Effector memory CD8-positive, alpha-beta T cell (primary cell): ENCODE results near the gene DLX3.
A peak's percentile ranks its signal among the peaks of the same experiment; 100 is the strongest.

ENCODE experiments used
- ATAC-seq: fragments of 150-1000 bp; cut with Tn5 transposase; replicated peaks from 2 replicates; pipeline ENCODE4 v1.10.0; 2021; ENCODE audit warnings: mild to moderate bottlenecking, moderate library complexity
- DNase-seq, 3 experiments: peaks; one replicate each; pipeline ENCODE4 v3.0.0; 2021
- H3K27ac Mint-ChIP-seq, 2 donors: one replicate each; pipeline ENCODE4 v1.8.0; 2022; ENCODE audit warnings: mild to moderate bottlenecking in 2 of 2, mixed read lengths in 2 of 2, moderate library complexity in 2 of 2
- H3K27me3 Mint-ChIP-seq, 2 donors: one replicate each; pipeline ENCODE4 v1.8.0; 2022; ENCODE audit warnings: mixed read lengths in 2 of 2
- H3K36me3 Mint-ChIP-seq: one replicate; pipeline ENCODE4 v1.8.0; 2022; ENCODE audit warnings: mild to moderate bottlenecking, moderate library complexity, mixed read lengths; ENCODE audit not compliant: insufficient read depth
- H3K4me1 Mint-ChIP-seq, 2 donors: one replicate each; pipeline ENCODE4 v1.8.0; 2022; ENCODE audit warnings: low read depth in 2 of 2, mixed read lengths in 2 of 2
- H3K4me3 Mint-ChIP-seq, 2 donors: one replicate each; pipeline ENCODE4 v1.8.0; 2022; ENCODE audit warnings: mild to moderate bottlenecking in 2 of 2, mixed read lengths in 2 of 2, moderate library complexity in 2 of 2
- H3K9me3 Mint-ChIP-seq, 2 donors: one replicate each; pipeline ENCODE4 v1.8.0; 2022; ENCODE audit warnings: mixed read lengths in 2 of 2

Gene DLX3

DNA sequence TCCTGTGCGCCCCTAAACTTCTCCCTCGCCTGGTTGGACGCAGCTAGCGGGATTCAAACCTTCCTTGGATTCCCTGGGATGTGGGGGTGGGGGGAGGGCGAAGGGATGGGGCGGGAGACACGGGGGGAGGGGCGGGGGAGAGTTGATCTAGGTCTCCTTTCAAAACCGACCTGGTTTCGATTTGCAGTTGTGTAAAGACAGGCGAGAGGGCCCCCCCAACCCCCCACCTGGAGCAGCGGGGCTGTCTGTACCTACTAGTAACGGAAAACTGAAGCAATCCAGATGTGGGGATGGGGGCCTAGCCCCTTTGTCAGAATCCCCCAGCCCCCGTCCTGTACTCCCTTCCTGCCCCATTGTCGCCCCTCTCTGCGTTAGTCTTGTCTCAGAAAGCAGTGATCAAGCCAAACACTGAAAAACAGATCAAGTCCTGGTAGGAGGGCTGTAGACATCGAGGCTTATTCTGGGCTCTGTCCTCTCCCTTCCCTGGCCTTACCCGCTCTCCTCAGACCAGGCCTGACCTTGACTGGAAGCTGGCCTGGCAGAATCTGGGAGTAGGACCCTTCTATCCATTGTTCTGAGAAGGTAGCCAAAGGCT is 25.1 kb downstream of the DLX3 start:
- Mint-ChIP-seq H3K4me1 (peaks cover 39 to 40% of the 10 kb centered on the region in 2 donors), H3K4me3 (peak overlapping the region; percentile 85 to 90), H3K9me3 (no peaks in the 10 kb centered on the region), H3K27ac (peak overlapping the region; percentile 46 to 62), H3K27me3 (peaks cover 77 to 91% of the 10 kb centered on the region in 2 donors), H3K36me3 (peaks cover 4% of the 10 kb centered on the region)
- DNase-seq: no peak
- no peak for ATAC-seq

DNA sequence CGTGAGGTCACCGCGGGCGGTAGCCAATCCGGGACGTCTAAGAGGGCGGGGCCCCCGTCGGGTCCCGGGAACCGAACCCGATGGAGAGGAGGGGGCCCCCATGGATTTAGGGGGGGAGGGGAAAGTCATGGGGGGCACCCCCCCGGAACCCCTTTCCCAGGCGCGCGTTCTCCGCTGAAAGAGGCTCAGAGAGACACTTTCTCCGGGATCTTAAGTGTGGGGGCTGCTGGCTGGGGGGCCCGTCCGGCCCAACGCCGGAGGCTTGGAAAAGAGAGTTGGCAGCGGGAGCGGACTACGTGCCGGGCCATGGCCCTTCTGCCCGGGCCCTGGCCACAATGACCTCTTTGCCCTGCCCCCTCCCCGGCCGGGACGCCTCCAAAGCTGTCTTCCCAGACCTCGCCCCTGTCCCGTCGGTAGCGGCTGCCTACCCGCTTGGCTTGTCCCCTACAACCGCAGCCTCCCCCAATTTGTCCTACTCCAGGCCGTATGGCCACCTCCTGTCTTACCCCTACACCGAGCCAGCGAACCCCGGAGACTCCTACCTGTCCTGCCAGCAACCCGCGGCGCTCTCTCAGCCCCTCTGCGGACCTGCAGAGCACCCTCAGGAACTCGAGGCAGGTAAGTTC is 25.8 kb downstream of the DLX3 start, which contains the start of gene DLX4:
DLX4 (plus strand) TSS at position 57 of the 626 bp plus-strand sequence; CDS start at position 336, 279 bp downstream.
- DNase-seq: no peak
- H3K27me3 Mint-ChIP-seq: peaks cover 77 to 91% of the 10 kb centered on the region in 2 donors
- H3K4me1 Mint-ChIP-seq: peaks cover 45 to 47% of the 10 kb centered on the region in 2 donors
- H3K4me3 Mint-ChIP-seq: peak within 1 kb of the TSS; percentile 85 to 90
- no peaks in the 10 kb centered on the region for H3K9me3 Mint-ChIP-seq
- no peak for ATAC-seq
- peaks cover 4% of the 10 kb centered on the region for H3K36me3 Mint-ChIP-seq
- peak within 1 kb of the TSS; percentile 46 to 62 for H3K27ac Mint-ChIP-seq

DNA sequence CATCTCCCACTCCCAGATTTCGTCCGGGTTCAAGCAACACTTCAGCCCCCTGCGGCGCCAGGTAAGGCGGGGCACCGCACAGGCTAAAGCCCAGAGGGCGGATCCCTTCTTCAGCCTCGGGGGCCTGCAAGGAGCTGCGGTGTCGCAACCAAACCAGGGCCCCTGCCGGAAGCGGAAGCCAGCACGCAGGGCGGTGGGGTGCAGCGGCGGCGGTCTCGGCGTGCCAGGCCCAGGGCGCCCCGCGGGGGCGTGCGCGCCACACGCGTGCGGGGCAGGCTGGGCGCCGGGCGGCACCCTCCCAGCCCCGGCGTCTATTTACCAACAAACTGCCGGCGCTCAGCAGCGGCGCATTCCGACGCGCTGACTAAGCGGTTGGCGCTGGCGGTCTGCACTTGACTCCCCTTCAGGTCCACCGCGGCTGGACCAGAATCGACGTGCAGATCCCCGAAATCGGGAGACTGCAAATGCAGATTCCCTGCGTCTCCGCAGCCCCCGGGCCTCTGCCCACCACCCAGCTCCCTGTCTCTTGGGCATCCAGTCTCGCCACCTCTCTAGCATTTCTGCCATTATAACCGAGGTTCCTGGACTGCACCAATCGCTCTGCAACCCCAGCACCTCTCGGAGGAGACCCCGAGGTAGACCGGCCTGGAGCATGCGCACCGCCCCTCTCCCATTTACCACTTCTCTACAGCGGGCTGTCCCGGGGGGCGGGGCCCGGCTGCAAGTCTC is 26.5 kb downstream of the DLX3 start:
- DNase-seq: peak; percentile 63 to 71 (median 66)
- peaks cover 49 to 51% of the 10 kb centered on the region in 2 donors for H3K4me1 Mint-ChIP-seq
- peaks cover 77 to 91% of the 10 kb centered on the region in 2 donors for H3K27me3 Mint-ChIP-seq
- H3K4me3 Mint-ChIP-seq: peak overlapping the region; percentile 85 to 90
- H3K27ac Mint-ChIP-seq: no peak overlapping the region
- H3K36me3 Mint-ChIP-seq: peaks cover 6% of the 10 kb centered on the region
- H3K9me3 Mint-ChIP-seq: no peaks in the 10 kb centered on the region
- ATAC-seq: peak; percentile 89

DNA sequence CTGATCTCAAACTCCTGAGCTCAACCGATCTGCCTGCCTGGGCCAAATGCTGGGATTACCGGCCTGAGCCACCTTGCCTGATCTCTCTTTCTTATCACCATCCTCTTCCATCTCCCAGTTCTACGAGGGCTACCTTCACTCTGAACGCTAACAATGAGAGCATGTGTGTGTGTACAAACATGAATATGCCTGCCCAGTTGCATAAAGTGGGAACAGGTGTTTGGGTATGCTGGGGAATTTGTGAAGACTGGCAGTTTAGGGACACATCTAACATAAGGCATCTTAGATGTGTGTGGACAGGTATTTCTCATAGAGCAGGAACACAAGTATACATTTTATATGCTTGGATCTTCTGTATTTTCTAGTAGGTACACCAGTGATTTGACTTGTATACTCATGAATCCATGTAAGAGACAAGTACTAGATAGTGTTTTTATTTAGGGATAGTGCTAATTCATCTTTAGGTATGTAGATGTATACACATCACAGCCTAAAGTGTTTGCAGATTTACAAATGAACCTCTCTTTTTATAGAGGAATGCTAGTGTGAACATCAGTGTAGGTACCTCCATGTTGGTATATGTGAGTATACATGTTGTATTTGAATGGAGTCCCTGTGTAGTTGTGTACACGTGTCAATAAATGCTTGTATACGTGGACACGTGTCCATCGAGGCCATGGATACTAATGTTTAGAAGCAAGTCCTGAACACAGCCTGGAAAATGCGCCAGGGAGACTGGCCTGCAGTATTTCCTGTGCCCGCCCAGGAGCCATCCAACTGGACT is 27.2 kb downstream of the DLX3 start:
- no peak for ATAC-seq
- Mint-ChIP-seq H3K27me3 (peaks cover 77 to 91% of the 10 kb centered on the region in 2 donors), H3K27ac (no peak overlapping the region), H3K36me3 (peaks cover 11% of the 10 kb centered on the region), H3K4me3 (peak overlapping the region; percentile 85 to 90), H3K4me1 (peaks cover 54 to 55% of the 10 kb centered on the region in 2 donors), H3K9me3 (no peaks in the 10 kb centered on the region)
- no peak for DNase-seq

DNA sequence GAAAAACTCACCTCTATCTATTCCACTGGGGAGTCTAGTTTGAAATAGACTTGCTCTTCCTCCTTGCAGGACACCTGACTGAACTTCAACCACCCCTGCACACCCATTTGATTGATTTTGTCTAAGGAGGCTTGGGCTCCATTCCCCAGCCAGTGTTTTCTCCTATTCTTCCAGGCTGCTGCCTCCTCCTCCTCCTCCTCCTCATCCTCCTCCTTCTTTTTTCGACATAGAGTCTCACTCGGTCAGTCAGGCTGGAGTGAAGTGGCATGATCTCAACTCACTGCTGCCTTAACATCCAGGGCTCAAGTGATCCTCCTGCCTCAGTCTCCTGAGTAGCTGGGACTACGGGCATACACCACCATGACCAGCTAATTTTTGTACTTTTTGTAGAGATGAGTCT is 27.8 kb downstream of the DLX3 start:
- Mint-ChIP-seq H3K27me3 (peaks cover 77 to 91% of the 10 kb centered on the region in 2 donors), H3K4me1 (peaks cover 51 to 55% of the 10 kb centered on the region in 2 donors), H3K27ac (no peak overlapping the region), H3K4me3 (no peak overlapping the region), H3K9me3 (no peaks in the 10 kb centered on the region), H3K36me3 (peaks cover 11% of the 10 kb centered on the region)
- DNase-seq (no peak), ATAC-seq (no peak)

DNA sequence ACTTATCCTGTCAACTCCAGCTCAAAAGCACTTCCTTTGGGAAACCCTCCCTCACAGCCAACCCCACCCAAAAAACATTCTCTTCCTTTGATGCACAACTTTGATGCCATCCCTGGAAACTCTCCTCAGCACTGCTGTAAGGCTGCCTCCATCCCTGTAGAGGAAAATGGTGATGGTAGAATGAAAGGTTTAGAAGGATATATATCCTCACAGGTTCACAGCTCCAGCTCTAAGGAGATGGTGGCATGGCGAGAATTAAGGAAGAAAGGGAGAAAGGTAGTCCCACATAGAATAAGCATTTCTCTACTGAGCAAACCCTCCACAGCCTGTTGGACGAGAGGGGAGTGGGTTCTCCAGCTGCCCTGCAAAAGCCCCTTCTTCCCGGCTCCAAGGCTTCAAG is 28.3 kb downstream of the DLX3 start:
- ATAC-seq: no peak
- Mint-ChIP-seq H3K4me1 (peaks cover 51 to 53% of the 10 kb centered on the region in 2 donors), H3K27me3 (peaks cover 78 to 91% of the 10 kb centered on the region in 2 donors), H3K4me3 (no peak overlapping the region), H3K36me3 (peaks cover 11% of the 10 kb centered on the region), H3K9me3 (no peaks in the 10 kb centered on the region), H3K27ac (no peak overlapping the region)
- no peak for DNase-seq

DNA sequence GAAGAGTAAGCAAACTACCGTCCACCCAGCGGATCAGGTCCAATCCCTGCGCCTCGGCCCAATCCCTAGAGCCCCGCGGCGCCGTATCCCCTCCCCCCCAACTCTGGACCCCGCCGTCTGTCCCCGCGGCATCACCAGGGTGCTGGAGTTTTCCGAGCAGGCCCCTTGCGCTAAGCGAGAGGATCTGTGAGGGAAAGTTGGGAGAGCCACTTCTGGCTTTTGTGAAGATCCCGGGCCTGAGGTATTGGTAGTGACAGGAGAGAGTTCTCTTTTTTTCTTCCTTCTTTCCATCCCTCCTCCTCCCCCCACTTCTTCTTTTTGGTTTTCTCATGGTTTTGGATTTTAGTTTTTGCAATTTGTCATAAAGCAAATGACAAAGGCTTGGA is 29.5 kb downstream of the DLX3 start:
- Mint-ChIP-seq H3K4me3 (peak overlapping the region in 1 of 2 donors; percentile 69), H3K36me3 (peaks cover 11% of the 10 kb centered on the region), H3K4me1 (peaks cover 41 to 42% of the 10 kb centered on the region in 2 donors), H3K27ac (no peak overlapping the region), H3K9me3 (no peaks in the 10 kb centered on the region), H3K27me3 (peaks cover 73 to 89% of the 10 kb centered on the region in 2 donors)
- ATAC-seq (no peak), DNase-seq (no peak)

DNA sequence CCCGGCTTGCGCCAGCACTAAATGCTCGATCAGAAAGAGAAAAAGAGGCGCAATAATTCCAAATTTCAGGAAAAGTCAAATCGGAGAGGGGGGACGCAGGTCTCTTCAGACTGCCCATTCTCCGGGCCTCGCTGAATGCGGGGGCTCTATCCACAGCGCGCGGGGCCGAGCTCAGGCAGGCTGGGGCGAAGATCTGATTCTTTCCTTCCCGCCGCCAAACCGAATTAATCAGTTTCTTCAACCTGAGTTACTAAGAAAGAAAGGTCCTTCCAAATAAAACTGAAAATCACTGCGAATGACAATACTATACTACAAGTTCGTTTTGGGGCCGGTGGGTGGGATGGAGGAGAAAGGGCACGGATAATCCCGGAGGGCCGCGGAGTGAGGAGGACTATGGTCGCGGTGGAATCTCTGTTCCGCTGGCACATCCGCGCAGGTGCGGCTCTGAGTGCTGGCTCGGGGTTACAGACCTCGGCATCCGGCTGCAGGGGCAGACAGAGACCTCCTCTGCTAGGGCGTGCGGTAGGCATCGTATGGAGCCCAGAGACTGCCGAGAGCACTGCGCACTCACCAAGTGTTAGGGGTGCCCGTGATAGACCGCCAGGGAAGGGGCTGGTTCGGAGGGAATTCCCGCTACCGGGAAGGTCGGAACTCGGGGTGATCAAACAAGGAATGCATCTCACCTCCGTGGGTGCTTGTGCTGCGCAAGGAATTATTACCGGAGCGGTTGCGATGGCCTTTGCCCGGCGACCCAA is 30.1 kb downstream of the DLX3 start:
- peak overlapping the region; percentile 68 to 69 for H3K4me3 Mint-ChIP-seq
- ATAC-seq (peak; percentile 16), DNase-seq (peak in 2 of 3 experiments; percentile 19 to 31)
- peaks cover 68 to 85% of the 10 kb centered on the region in 2 donors for H3K27me3 Mint-ChIP-seq
- H3K27ac Mint-ChIP-seq: no peak overlapping the region
- no peaks in the 10 kb centered on the region for H3K9me3 Mint-ChIP-seq
- peaks cover 11% of the 10 kb centered on the region for H3K36me3 Mint-ChIP-seq
- H3K4me1 Mint-ChIP-seq: peaks cover 37 to 39% of the 10 kb centered on the region in 2 donors

DNA sequence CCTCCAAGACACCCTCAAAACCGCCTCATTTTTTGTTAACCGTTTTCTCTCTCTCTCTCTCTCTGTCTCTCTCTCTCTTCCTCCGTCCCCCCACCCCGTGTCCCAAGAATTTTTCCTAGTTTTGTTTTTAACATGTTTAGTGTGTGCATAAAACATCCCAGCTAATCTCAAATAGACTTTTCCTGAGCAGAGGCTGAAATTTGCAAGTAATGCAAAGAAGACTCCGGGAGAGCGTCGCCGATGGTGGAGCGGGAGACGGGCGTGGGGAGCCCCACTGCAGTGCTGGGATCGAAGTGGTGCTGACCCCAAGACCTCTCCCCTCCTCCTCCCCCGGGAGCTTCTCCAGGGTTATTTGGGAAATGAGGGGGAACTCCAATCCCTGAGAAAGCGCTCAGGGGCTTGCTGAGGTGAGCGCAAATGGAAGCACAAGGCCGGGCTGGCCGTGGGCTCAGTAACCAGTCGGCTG is 30.7 kb downstream of the DLX3 start:
- no peak for ATAC-seq
- peaks cover 11% of the 10 kb centered on the region for H3K36me3 Mint-ChIP-seq
- H3K4me1 Mint-ChIP-seq: peaks cover 34 to 35% of the 10 kb centered on the region in 2 donors
- no peaks in the 10 kb centered on the region for H3K9me3 Mint-ChIP-seq
- H3K4me3 Mint-ChIP-seq: peak overlapping the region; percentile 68 to 69
- peaks cover 73 to 85% of the 10 kb centered on the region in 2 donors for H3K27me3 Mint-ChIP-seq
- DNase-seq: no peak
- no peak overlapping the region for H3K27ac Mint-ChIP-seq

DNA sequence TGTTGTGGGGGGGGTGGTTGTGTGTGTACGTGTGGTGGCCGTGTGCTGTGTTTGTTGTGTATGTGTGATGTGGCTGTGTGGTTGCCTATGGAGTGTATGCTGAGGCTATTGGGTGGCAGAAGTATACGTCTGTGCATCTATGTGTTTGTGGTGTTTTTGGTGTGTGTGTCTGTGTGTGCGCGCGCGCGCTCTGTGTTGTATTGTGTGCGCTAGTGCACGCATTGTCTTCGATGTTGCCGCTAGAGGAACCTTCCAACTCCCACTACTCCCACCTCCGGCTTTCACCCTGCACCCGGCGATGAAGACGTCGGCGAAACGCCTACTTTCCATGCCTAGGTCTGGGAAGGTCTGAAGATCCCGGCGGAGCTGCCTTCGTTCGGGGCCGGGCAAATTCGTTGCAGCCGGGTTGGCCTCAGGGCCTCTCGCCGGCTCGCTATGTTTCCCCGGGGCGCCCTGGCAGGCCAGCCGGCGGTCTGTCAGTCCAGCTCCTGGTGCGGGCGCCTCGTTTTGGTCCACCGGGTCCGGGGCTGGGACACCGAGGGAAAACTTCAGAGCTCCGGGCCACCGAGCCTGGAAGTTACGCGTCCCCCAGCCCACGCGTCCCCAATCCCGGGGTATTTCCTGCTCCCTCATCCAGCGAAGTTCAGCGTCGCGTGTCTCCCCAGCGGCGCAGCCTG is 31.3 kb downstream of the DLX3 start:
- H3K9me3 Mint-ChIP-seq: no peaks in the 10 kb centered on the region
- no peak overlapping the region for H3K27ac Mint-ChIP-seq
- no peak for DNase-seq

DNA sequence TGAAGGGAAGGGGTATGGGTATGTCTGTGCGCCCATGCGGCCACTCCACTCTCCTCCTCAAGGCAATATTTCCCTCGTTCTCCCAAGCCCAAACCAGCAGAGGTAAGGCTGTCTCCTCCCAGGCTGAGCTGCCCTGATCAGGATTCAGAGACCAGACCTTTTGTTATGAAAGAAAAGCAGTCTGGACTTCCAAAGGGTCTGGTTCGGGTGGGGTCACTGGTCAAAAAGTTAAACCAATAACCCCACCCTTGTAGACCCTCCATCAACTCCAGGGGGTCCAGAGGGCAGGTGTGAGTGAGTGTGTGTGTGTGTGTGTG is 31.8 kb downstream of the DLX3 start:
- DNase-seq: no peak
- Mint-ChIP-seq H3K27ac (no peak overlapping the region), H3K36me3 (peaks cover 11% of the 10 kb centered on the region), H3K4me1 (peaks cover 29 to 34% of the 10 kb centered on the region in 2 donors), H3K4me3 (peak overlapping the region; percentile 8 to 39), H3K9me3 (no peaks in the 10 kb centered on the region), H3K27me3 (peaks cover 74 to 85% of the 10 kb centered on the region in 2 donors)
- no peak for ATAC-seq

More for the DNA sequence above, 31.3 kb downstream of the DLX3 start:
- H3K4me3 Mint-ChIP-seq: peak overlapping the region; percentile 68 to 69
- ATAC-seq: no peak
- H3K36me3 Mint-ChIP-seq: peaks cover 11% of the 10 kb centered on the region
- H3K27me3 Mint-ChIP-seq: peaks cover 74 to 85% of the 10 kb centered on the region in 2 donors
- peaks cover 32 to 34% of the 10 kb centered on the region in 2 donors for H3K4me1 Mint-ChIP-seq
